HEK293 (cell line): Measurements from ENCODE around the gene LRRC7.

Experiments used
- CTCF ChIA-PET: fragments of 350-600 bp; formaldehyde crosslinking; extraction: SDS; loops from one replicate; lab custom pipeline; 2021; ENCODE audit warnings: antibody characterized with exemption; lab: Yijun Ruan, JAX
- POLR2A ChIA-PET: fragments of 300-600 bp; formaldehyde crosslinking; extraction: SDS; loops from one replicate; lab custom pipeline; 2020; ENCODE audit warnings: antibody characterized with exemption, inconsistent platforms; lab: Yijun Ruan, JAX
- H3K27ac ChIP-seq: fragments of 200-500 bp; sonication (Bioruptor generic); 2 replicates; pipeline ENCODE4 v1.5.1; 2014; ENCODE audit warnings: low read depth, low read length, control low read depth, inconsistent platforms; ENCODE audit errors: extremely low read depth
- H3K36me3 ChIP-seq, 2 experiments: fragments of 200-500 bp in 1 of 2; sonication (Bioruptor generic) in 1 of 2; 1 replicate in 1 of 2; 2 replicates in 1 of 2; pipeline ENCODE4 v1.5.1; 2014 to 2017; ENCODE audit warnings: inconsistent platforms in 2 of 2, low read length in 2 of 2; ENCODE audit not compliant: control insufficient read depth in 2 of 2, insufficient read depth in 1 of 2
- H3K4me1 ChIP-seq: fragments of 200-500 bp; sonication (Bioruptor generic); 2 replicates; pipeline ENCODE4 v1.5.1; 2014; ENCODE audit warnings: mild to moderate bottlenecking, low read length, inconsistent platforms; ENCODE audit not compliant: control insufficient read depth, insufficient read depth
- H3K4me3 ChIP-seq: 2 replicates; pipeline ENCODE4 v1.5.1; 2011; ENCODE audit warnings: low read depth, mild to moderate bottlenecking, control low read depth, low read length, moderate library complexity
- H3K9me3 ChIP-seq: fragments of 200-500 bp; sonication (Bioruptor generic); 2 replicates; pipeline ENCODE4 v1.5.1; 2014; ENCODE audit warnings: low read depth, low read length, inconsistent platforms; ENCODE audit not compliant: control insufficient read depth, insufficient read depth
- EGR2 ChIP-seq: fragments of 450-650 bp; formaldehyde crosslinking; IDR thresholded peaks from 2 replicates; pipeline ENCODE4 v1.5.1; 2016; ENCODE audit warnings: low read depth, missing biosample characterization, missing genetic modification characterization
- KLF8 ChIP-seq: fragments of 450-650 bp; formaldehyde crosslinking; IDR thresholded peaks from 2 replicates; pipeline ENCODE4 v1.5.1; 2016; ENCODE audit warnings: missing biosample characterization, missing genetic modification characterization
- ZBTB11 ChIP-seq: fragments of 450-650 bp; formaldehyde crosslinking; conservative IDR thresholded peaks from 2 replicates; pipeline ENCODE4 v1.5.1; 2016; ENCODE audit warnings: low read depth, missing biosample characterization, missing genetic modification characterization
- ZBTB21 ChIP-seq: fragments of 450-650 bp; formaldehyde crosslinking; IDR thresholded peaks from 2 replicates; pipeline ENCODE4 v1.5.1; 2017; ENCODE audit warnings: missing biosample characterization, missing genetic modification characterization
- ZBTB44 ChIP-seq: fragments of 450-650 bp; IDR thresholded peaks from 2 replicates; pipeline ENCODE4 v1.5.1; 2018; ENCODE audit warnings: missing biosample characterization, mild to moderate bottlenecking, missing genetic modification characterization
- ZEB2 ChIP-seq: fragments of 450-650 bp; formaldehyde crosslinking; IDR thresholded peaks from 2 replicates; pipeline ENCODE4 v1.5.1; 2016; ENCODE audit warnings: missing biosample characterization, missing genetic modification characterization
- ZFHX2 ChIP-seq: fragments of 450-650 bp; formaldehyde crosslinking; conservative IDR thresholded peaks from 2 replicates; pipeline ENCODE4 v1.5.1; 2016; ENCODE audit warnings: missing biosample characterization, missing genetic modification characterization
- ZFP3 ChIP-seq: fragments of 450-650 bp; formaldehyde crosslinking; IDR thresholded peaks from 2 replicates; pipeline ENCODE4 v1.5.1; 2016; ENCODE audit warnings: low read depth, missing biosample characterization, missing genetic modification characterization
- ZFP37 ChIP-seq: fragments of 450-650 bp; formaldehyde crosslinking; IDR thresholded peaks from 2 replicates; pipeline ENCODE4 v1.5.1; 2016; ENCODE audit warnings: missing biosample characterization, missing genetic modification characterization
- ZNF16 ChIP-seq: fragments of 450-650 bp; formaldehyde crosslinking; IDR thresholded peaks from 2 replicates; pipeline ENCODE4 v1.5.1; 2016; ENCODE audit warnings: low read depth, missing biosample characterization, missing genetic modification characterization
- ZNF2 ChIP-seq: fragments of 450-650 bp; formaldehyde crosslinking; IDR thresholded peaks from 2 replicates; pipeline ENCODE4 v1.5.1; 2016; ENCODE audit warnings: missing biosample characterization, missing genetic modification characterization
- ZNF23 ChIP-seq: fragments of 450-650 bp; formaldehyde crosslinking; IDR thresholded peaks from 2 replicates; pipeline ENCODE4 v1.5.1; 2016; ENCODE audit warnings: missing biosample characterization, missing genetic modification characterization, borderline replicate concordance
- ZNF266 ChIP-seq: fragments of 450-650 bp; formaldehyde crosslinking; IDR thresholded peaks from 2 replicates; pipeline ENCODE4 v1.5.1; 2016; ENCODE audit warnings: missing biosample characterization, missing genetic modification characterization, low read depth
- ZNF280C ChIP-seq: fragments of 450-650 bp; formaldehyde crosslinking; IDR thresholded peaks from 2 replicates; pipeline ENCODE4 v1.5.1; 2016; ENCODE audit warnings: missing biosample characterization, missing genetic modification characterization
- ZNF311 ChIP-seq: fragments of 450-650 bp; formaldehyde crosslinking; IDR thresholded peaks from 2 replicates; pipeline ENCODE4 v1.5.1; 2017; ENCODE audit warnings: missing biosample characterization, missing genetic modification characterization, borderline replicate concordance
- ZNF529 ChIP-seq: fragments of 450-650 bp; formaldehyde crosslinking; IDR thresholded peaks from 2 replicates; pipeline ENCODE4 v1.5.1; 2017; ENCODE audit warnings: missing genetic modification characterization, missing biosample characterization; ENCODE audit not compliant: insufficient replicate concordance
- ZNF560 ChIP-seq: fragments of 450-650 bp; formaldehyde crosslinking; IDR thresholded peaks from 2 replicates; pipeline ENCODE4 v1.5.1; 2017; ENCODE audit warnings: missing biosample characterization, missing genetic modification characterization, borderline replicate concordance
- ZNF629 ChIP-seq: fragments of 450-650 bp; formaldehyde crosslinking; IDR thresholded peaks from 2 replicates; pipeline ENCODE4 v1.5.1; 2017; ENCODE audit warnings: missing biosample characterization, missing genetic modification characterization
- ZNF792 ChIP-seq: fragments of 450-650 bp; formaldehyde crosslinking; IDR thresholded peaks from 2 replicates; pipeline ENCODE4 v1.5.1; 2016; ENCODE audit warnings: missing biosample characterization, missing genetic modification characterization
- TF ChIP-seq, protein P1 (sequence below): fragments of 450-650 bp; formaldehyde crosslinking; IDR thresholded peaks from 2 replicates; pipeline ENCODE4 v1.5.1; 2016; ENCODE audit warnings: missing biosample characterization, missing genetic modification characterization, low read depth
- TF ChIP-seq, protein P2 (sequence below): fragments of 450-650 bp; formaldehyde crosslinking; conservative IDR thresholded peaks from 2 replicates; pipeline ENCODE4 v1.5.1; 2016; ENCODE audit warnings: low read depth, missing biosample characterization, missing genetic modification characterization

The LRRC7 gene

DNA sequence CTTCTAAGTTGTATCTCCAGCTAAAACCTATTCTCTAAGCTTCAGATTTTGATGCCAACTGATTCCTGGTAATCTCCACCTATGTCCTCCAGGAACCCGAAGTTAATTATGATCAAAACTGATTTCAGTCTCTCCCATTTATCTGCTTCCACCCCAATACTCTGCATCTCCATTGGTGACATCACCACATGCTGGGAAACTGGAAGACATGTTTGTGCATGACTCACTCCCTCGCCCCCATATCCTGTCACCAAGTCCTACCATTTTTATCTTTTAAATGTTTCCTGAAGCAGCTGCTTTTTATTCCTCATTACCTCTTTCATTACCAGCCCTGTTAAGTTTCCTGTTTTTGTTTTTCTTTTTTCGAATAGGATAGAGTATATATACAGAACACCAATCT, 409.2 kb downstream of the LRRC7 start:
- no peak overlapping the region for H3K4me3 ChIP-seq
- TF ChIP-seq ZBTB44 (tag by site-specific recombination) (no peak), ZBTB11 (tag by site-specific recombination) (no peak), ZFP3 (tag by site-specific recombination) (no peak), ZNF23 (tag by site-specific recombination) (no peak), ZNF2 (tag by site-specific recombination) (no peak), ZNF16 (tag by site-specific recombination) (no peak), ZNF266 (tag by site-specific recombination) (no peak), EGR2 (tag by site-specific recombination) (peak; percentile 50), ZBTB21 (tag by site-specific recombination) (0 out of 2 replicates have a peak, but pooled peaks have one; percentile 13), ZNF560 (tag by site-specific recombination) (no peak), ZNF792 (tag by site-specific recombination) (no peak), ZNF280C (tag by site-specific recombination) (no peak), ZFHX2 (tag by site-specific recombination) (peak; percentile 41; the same call in 1 of the 2 replicates), ZFP37 (tag by site-specific recombination) (0 out of 2 replicates have a peak, but pooled peaks have one; percentile 33), ZNF311 (no peak)
- TF ChIP-seq, protein P1, sequence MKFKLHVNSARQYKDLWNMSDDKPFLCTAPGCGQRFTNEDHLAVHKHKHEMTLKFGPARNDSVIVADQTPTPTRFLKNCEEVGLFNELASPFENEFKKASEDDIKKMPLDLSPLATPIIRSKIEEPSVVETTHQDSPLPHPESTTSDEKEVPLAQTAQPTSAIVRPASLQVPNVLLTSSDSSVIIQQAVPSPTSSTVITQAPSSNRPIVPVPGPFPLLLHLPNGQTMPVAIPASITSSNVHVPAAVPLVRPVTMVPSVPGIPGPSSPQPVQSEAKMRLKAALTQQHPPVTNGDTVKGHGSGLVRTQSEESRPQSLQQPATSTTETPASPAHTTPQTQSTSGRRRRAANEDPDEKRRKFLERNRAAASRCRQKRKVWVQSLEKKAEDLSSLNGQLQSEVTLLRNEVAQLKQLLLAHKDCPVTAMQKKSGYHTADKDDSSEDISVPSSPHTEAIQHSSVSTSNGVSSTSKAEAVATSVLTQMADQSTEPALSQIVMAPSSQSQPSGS (tag by site-specific recombination), result peak; percentile 71
- TF ChIP-seq, all 188 proteins: peak for 5
- Histone ChIP-seq H3K4me1 (no peaks in the 10 kb centered on the region), H3K27ac (no peak overlapping the region), H3K36me3 (no peaks in the 10 kb centered on the region), H3K9me3 (no peaks in the 10 kb centered on the region)
- CTCF ChIA-PET, result no interaction called here
- POLR2A ChIA-PET, result no interaction called here

DNA sequence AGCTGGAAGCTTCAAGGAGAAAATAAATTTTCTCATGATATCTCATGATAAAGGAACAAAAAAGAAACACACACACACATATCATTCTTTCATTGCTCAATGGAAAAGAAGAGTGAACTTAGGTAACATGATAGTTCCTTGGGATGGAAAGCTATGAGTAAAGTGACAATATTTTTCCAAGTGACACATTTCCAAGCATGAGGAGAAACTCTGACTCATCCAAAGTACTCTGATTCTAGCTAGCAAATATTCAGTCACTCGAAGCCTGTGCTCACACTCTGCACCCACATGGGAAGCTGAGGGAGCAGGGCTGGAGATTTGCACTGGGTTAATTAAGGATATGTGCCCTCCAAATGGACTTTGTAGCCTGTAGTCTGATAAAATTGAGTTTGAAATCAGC, 415.3 kb downstream of the LRRC7 start:
- ChIA-PET POLR2A (no interaction called here), CTCF (no interaction called here)
- no peaks in the 10 kb centered on the region for H3K4me1 ChIP-seq
- no peak overlapping the region for H3K27ac ChIP-seq
- H3K4me3 ChIP-seq, result no peak overlapping the region
- no peaks in the 10 kb centered on the region for H3K9me3 ChIP-seq
- no peaks in the 10 kb centered on the region for H3K36me3 ChIP-seq
- TF ChIP-seq, protein P2, sequence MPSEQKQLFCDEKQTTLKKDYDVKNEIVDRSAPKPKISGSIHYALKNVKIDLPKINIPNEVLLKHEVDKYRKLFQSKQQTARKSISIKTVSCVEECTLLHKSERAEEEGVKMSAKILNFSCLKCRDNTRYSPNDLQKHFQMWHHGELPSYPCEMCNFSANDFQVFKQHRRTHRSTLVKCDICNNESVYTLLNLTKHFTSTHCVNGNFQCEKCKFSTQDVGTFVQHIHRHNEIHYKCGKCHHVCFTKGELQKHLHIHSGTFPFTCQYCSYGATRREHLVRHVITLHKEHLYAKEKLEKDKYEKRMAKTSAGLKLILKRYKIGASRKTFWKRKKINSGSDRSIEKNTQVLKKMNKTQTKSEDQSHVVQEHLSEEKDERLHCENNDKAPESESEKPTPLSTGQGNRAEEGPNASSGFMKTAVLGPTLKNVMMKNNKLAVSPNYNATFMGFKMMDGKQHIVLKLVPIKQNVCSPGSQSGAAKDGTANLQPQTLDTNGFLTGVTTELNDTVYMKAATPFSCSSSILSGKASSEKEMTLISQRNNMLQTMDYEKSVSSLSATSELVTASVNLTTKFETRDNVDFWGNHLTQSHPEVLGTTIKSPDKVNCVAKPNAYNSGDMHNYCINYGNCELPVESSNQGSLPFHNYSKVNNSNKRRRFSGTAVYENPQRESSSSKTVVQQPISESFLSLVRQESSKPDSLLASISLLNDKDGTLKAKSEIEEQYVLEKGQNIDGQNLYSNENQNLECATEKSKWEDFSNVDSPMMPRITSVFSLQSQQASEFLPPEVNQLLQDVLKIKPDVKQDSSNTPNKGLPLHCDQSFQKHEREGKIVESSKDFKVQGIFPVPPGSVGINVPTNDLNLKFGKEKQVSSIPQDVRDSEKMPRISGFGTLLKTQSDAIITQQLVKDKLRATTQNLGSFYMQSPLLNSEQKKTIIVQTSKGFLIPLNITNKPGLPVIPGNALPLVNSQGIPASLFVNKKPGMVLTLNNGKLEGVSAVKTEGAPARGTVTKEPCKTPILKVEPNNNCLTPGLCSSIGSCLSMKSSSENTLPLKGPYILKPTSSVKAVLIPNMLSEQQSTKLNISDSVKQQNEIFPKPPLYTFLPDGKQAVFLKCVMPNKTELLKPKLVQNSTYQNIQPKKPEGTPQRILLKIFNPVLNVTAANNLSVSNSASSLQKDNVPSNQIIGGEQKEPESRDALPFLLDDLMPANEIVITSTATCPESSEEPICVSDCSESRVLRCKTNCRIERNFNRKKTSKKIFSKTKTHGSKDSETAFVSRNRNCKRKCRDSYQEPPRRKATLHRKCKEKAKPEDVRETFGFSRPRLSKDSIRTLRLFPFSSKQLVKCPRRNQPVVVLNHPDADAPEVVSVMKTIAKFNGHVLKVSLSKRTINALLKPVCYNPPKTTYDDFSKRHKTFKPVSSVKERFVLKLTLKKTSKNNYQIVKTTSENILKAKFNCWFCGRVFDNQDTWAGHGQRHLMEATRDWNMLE, result no peak
- TF ChIP-seq KLF8 (tag by site-specific recombination) (0 out of 2 replicates have a peak, but pooled peaks have one; percentile 26), ZEB2 (tag by site-specific recombination) (0 out of 2 replicates have a peak, but pooled peaks have one; percentile 23), ZBTB21 (tag by site-specific recombination) (peak; percentile 43; the same call in 1 of the 2 replicates), ZNF629 (0 out of 2 replicates have a peak, but pooled peaks have one; percentile 39), ZFP37 (tag by site-specific recombination) (peak; percentile 76; the same call in 1 of the 2 replicates), ZNF529 (tag by site-specific recombination) (no peak)
